Neural cell (in vitro differentiated cells): ENCODE data around the gene HSDL2. TPM values are rescaled to one million over a fixed set of nuclear protein-coding genes. Genes with fewer than 3 reads are reported as not detected.

ENCODE experiments used
- H2AFZ ChIP-seq: fragments of 200-600, 300-800 bp; sonication (generic), shearing (Covaris generic); 2 replicates; pipeline ENCODE4 v1.6.0; 2014; ENCODE audit warnings: low read depth, mild to moderate bottlenecking, antibody characterized with exemption, low read length, moderate library complexity
- H3F3A ChIP-seq: fragments of 200-600 bp; shearing (Covaris generic); 2 replicates; pipeline ENCODE4 v1.6.1; 2016; ENCODE audit warnings: mild to moderate bottlenecking, moderate library complexity, mixed read lengths, antibody characterized with exemption, low read length; ENCODE audit not compliant: insufficient read depth, poor library complexity, severe bottlenecking
- H3K27ac ChIP-seq: fragments of 200-600, 300-800 bp; sonication (generic), shearing (Covaris generic); 2 replicates; pipeline ENCODE4 v1.5.1; 2014; ENCODE audit warnings: mild to moderate bottlenecking, low read length, moderate library complexity
- H3K27me3 ChIP-seq: fragments of 300-800, 200-600 bp; sonication (generic), shearing (Covaris generic); 2 replicates; pipeline ENCODE4 v1.6.0; 2014; ENCODE audit warnings: mild to moderate bottlenecking, low read depth, low read length, moderate library complexity; ENCODE audit not compliant: insufficient read depth
- H3K36me3 ChIP-seq: fragments of 300-800, 200-600 bp; sonication (generic), shearing (Covaris generic); 2 replicates; pipeline ENCODE4 v1.5.1; 2014; ENCODE audit warnings: mild to moderate bottlenecking, antibody characterized with exemption, low read length, moderate library complexity; ENCODE audit not compliant: insufficient read depth
- H3K4me2 ChIP-seq: fragments of 300-800, 200-600 bp; sonication (generic), shearing (Covaris generic); 2 replicates; pipeline ENCODE4 v1.6.0; 2014; ENCODE audit warnings: mild to moderate bottlenecking, low read length
- H3K4me3 ChIP-seq: fragments of 300-800, 200-600 bp; sonication (generic), shearing (Covaris generic); 2 replicates; pipeline ENCODE4 v1.5.1; 2014; ENCODE audit warnings: mild to moderate bottlenecking, low read length, moderate library complexity
- H3K79me2 ChIP-seq: fragments of 200-600 bp; shearing (Covaris generic); replicated peaks from 2 replicates; pipeline ENCODE4 v1.6.0; 2014; ENCODE audit warnings: mild to moderate bottlenecking, low read length, moderate library complexity; ENCODE audit not compliant: insufficient read depth
- H3K9ac ChIP-seq: fragments of 300-800, 200-600 bp; sonication (generic), shearing (Covaris generic); 2 replicates; pipeline ENCODE4 v1.6.1; 2016; ENCODE audit warnings: mild to moderate bottlenecking, low read length, mixed read lengths
- H3K9me2 ChIP-seq: fragments of 200-600 bp; shearing (Covaris generic); 2 replicates; pipeline ENCODE4 v1.6.1; 2016; ENCODE audit warnings: mild to moderate bottlenecking, low read length, mixed read lengths; ENCODE audit not compliant: insufficient read depth
- H3K9me3 ChIP-seq: fragments of 200-600, 300-800 bp; sonication (generic), shearing (Covaris generic); 2 replicates; pipeline ENCODE4 v1.6.1; 2016; ENCODE audit warnings: mild to moderate bottlenecking, mixed run types, low read length, moderate library complexity, mixed read lengths
- H4K20me1 ChIP-seq: fragments of 200-600 bp; shearing (Covaris generic); 2 replicates; pipeline ENCODE4 v1.6.1; 2016; ENCODE audit warnings: mild to moderate bottlenecking, mixed run types; ENCODE audit not compliant: insufficient read depth
- CTCF ChIP-seq: fragments of 450-650 bp; IDR thresholded peaks from 2 replicates; pipeline ENCODE4 v1.5.1; 2014; ENCODE audit warnings: antibody characterized with exemption, mild to moderate bottlenecking, moderate library complexity; ENCODE audit not compliant: poor library complexity, severe bottlenecking
- EP300 ChIP-seq: fragments of 450-650 bp; conservative IDR thresholded peaks from 2 replicates; pipeline ENCODE4 v1.6.1; 2014; ENCODE audit warnings: antibody characterized with exemption, mild to moderate bottlenecking, moderate library complexity; ENCODE audit not compliant: poor library complexity, severe bottlenecking
- EZH2 ChIP-seq: fragments of 200-600, 300-800 bp; shearing (Covaris generic), sonication (generic); IDR thresholded peaks from 2 replicates; pipeline ENCODE4 v1.6.1; 2014; ENCODE audit warnings: antibody characterized with exemption, low read length, borderline replicate concordance, mild to moderate bottlenecking; ENCODE audit not compliant: insufficient read depth, poor library complexity, severe bottlenecking
- MXI1 ChIP-seq: fragments of 450-650 bp; conservative IDR thresholded peaks from 2 replicates; pipeline ENCODE4 v1.6.1; 2014; ENCODE audit warnings: antibody characterized with exemption, mild to moderate bottlenecking; ENCODE audit not compliant: poor library complexity, severe bottlenecking
- POLR2AphosphoS5 ChIP-seq: IDR thresholded peaks from 2 replicates; pipeline ENCODE4 v1.6.1; 2012
- RAD21 ChIP-seq: fragments of 450-650 bp; conservative IDR thresholded peaks from 2 replicates; pipeline ENCODE4 v1.6.1; 2014; ENCODE audit warnings: antibody characterized with exemption, mild to moderate bottlenecking, moderate library complexity
- REST ChIP-seq: IDR thresholded peaks from 2 replicates; pipeline ENCODE4 v1.6.1; 2012; ENCODE audit warnings: borderline replicate concordance
- SMC3 ChIP-seq: fragments of 450-650 bp; conservative IDR thresholded peaks from 2 replicates; pipeline ENCODE4 v1.6.1; 2014; ENCODE audit warnings: antibody characterized with exemption, mild to moderate bottlenecking, moderate library complexity; ENCODE audit not compliant: poor library complexity
- TAF1 ChIP-seq: IDR thresholded peaks from 2 replicates; pipeline ENCODE4 v1.6.1; 2012; ENCODE audit warnings: low read depth
- polyA plus RNA-seq: library from polyadenylated mRNA; depleted of rRNA; stranded (reverse); fragments of >200 nt; gene quantifications from 2 replicates; pipeline ENCODE4 v1.2.3, GENCODE V29; 2014

Gene HSDL2
- polyA plus RNA-seq, 1 donor from 2014 or later: 9.0 TPM

- Histone ChIP-seq H3K4me2 (peak within 1 kb of the TSS; percentile 94), H4K20me1 (no peaks in the 10 kb centered on the region), H3K9me3 (no peaks in the 10 kb centered on the region), H3K9me2 (no peaks in the 10 kb centered on the region), H3K9ac (peak within 1 kb of the TSS; percentile 86), H3K36me3 (no peaks in the 10 kb centered on the region), H3K27me3 (no peaks in the 10 kb centered on the region), H3F3A (no peaks in the 10 kb centered on the region), H3K4me3 (peak within 1 kb of the TSS; percentile 98), H2AFZ (peak within 1 kb of the TSS; percentile 66), H3K27ac (peak within 1 kb of the TSS; percentile 80), H3K79me2 (peaks cover 51% of the 10 kb centered on the region)
- TF ChIP-seq RAD21 (peak; percentile 46), MXI1 (peak; percentile 86), EZH2 (no peak), POLR2AphosphoS5 (peak; percentile 88), REST (peak; percentile 61), CTCF (no peak), EP300 (peak; percentile 7), TAF1 (no peak), SMC3 (peak; percentile 55)
Observed at GRCh38 chr9:112486221-112487007, 106.5 kb downstream of the HSDL2 start, which contains the start of gene KIAA1958. TSS of gene KIAA1958 (plus strand) at chr9:112486827. CDS start at chr9:112574081, 87,254 bp downstream.

- no peak for TF ChIP-seq EZH2
- no peak for TF ChIP-seq REST
- TF ChIP-seq MXI1: peak; percentile 63
- peak; percentile 35 for TF ChIP-seq TAF1
- TF ChIP-seq POLR2AphosphoS5: no peak
- TF ChIP-seq RAD21: peak; percentile 29
- peak; percentile 22 for TF ChIP-seq EP300
- peak; percentile 40 for TF ChIP-seq CTCF
- TF ChIP-seq SMC3: peak; percentile 34
- H3K4me3 ChIP-seq: peak overlapping the region; percentile 80
- no peak overlapping the region for H2AFZ ChIP-seq
- no peaks in the 10 kb centered on the region for H4K20me1 ChIP-seq
- H3F3A ChIP-seq: no peaks in the 10 kb centered on the region
- peak overlapping the region; percentile 83 for H3K9ac ChIP-seq
- no peaks in the 10 kb centered on the region for H3K27me3 ChIP-seq
- no peaks in the 10 kb centered on the region for H3K9me3 ChIP-seq
- H3K9me2 ChIP-seq: no peaks in the 10 kb centered on the region
- no peaks in the 10 kb centered on the region for H3K36me3 ChIP-seq
- H3K79me2 ChIP-seq: peaks cover 59% of the 10 kb centered on the region
- peak overlapping the region; percentile 94 for H3K4me2 ChIP-seq
- peak overlapping the region; percentile 80 for H3K27ac ChIP-seq
Observed at GRCh38 chr9:112487008-112487798, 107.3 kb downstream of the HSDL2 start.
